Left lung (tissue), 10 donors: Measurements from ENCODE around the gene TRIM66. TPM values are rescaled to one million over a fixed set of nuclear protein-coding genes. Genes with fewer than 3 reads are reported as not detected.

Source experiments
- ATAC-seq: fragments of 200-7000 bp; cut with Tn5 transposase; one replicate; pipeline ENCODE4 v1.9.1; 2020; ENCODE audit warnings: moderate library complexity
- DNase-seq, 4 donors: peaks; one replicate each; pipeline ENCODE4 v3.0.0-alpha.2; 2013 to 2020
- H3K27ac ChIP-seq, 2 donors: fragments of 200-600 bp; sonication (generic) in 1 of 2; one replicate each; pipeline versions ENCODE4 v1.5.0 to v1.8.0; 2020 to 2021
- H3K27me3 ChIP-seq, 2 donors: fragments of 200-600 bp; sonication (generic) in 1 of 2; one replicate each; pipeline versions ENCODE4 v1.5.0 to v1.8.0; 2020 to 2021
- H3K36me3 ChIP-seq, 2 donors: fragments of 200-600 bp; sonication (generic) in 1 of 2; one replicate each; pipeline versions ENCODE4 v1.5.0 to v1.8.0; 2020 to 2021
- H3K4me1 ChIP-seq, 2 donors: fragments of 200-600 bp; one replicate each; pipeline ENCODE4 v1.8.0; 2021
- H3K4me3 ChIP-seq, 2 donors: fragments of 200-600 bp; sonication (generic) in 1 of 2; one replicate each; pipeline versions ENCODE4 v1.5.0 to v1.8.0; 2020 to 2021; ENCODE audit warnings: mild to moderate bottlenecking in 1 of 2
- H3K9me3 ChIP-seq, 2 donors: fragments of 200-600 bp; sonication (generic) in 1 of 2; one replicate each; pipeline versions ENCODE4 v1.5.0 to v1.8.0; 2020 to 2021
- intact Hi-C, 2 donors: fragments of 100-400 bp; cut with DNase I; formaldehyde crosslinking; loops; one replicate each; pipeline versions ENCODE4 v1.11.2 to v1.14.2; 2022
- polyA plus RNA-seq, 6 donors: library from polyadenylated mRNA; unstranded; fragments of 120-200 nt; gene quantifications; one replicate each; pipeline ENCODE4 v1.2.1, GENCODE V29; 2013; ENCODE audit not compliant: insufficient read length in 6 of 6
- total RNA-seq, 2 donors: library from RNA; stranded (reverse); fragmentation: NEBNext Ultra II Directional; extraction: Animal tissue kit (Norgen Biotek cat#: 25700); gene quantifications; one replicate each; pipeline ENCODE4 v1.2.1, GENCODE V29; 2021
- TF ChIP-seq, protein P1 (sequence below), 2 donors: fragments of 200-600 bp; sonication (generic) in 1 of 2; IDR thresholded peaks; one replicate each; pipeline versions ENCODE4 v1.5.0 to v1.8.0; 2021; ENCODE audit warnings: antibody characterized with exemption in 2 of 2
- donor health status: DM: no; HTN: yes; CAD: no.
- donor health status: DM: no; HTN: no; CAD: no.

The TRIM66 gene
- total and polyA plus RNA-seq, 8 donors, result 6.8 to 14.3 (median 11.9) TPM

- peaks cover 0 to 56% of the 10 kb centered on the region in 2 donors for H3K36me3 ChIP-seq
- intact Hi-C loops, result no loop called here
- TF ChIP-seq, protein P1, sequence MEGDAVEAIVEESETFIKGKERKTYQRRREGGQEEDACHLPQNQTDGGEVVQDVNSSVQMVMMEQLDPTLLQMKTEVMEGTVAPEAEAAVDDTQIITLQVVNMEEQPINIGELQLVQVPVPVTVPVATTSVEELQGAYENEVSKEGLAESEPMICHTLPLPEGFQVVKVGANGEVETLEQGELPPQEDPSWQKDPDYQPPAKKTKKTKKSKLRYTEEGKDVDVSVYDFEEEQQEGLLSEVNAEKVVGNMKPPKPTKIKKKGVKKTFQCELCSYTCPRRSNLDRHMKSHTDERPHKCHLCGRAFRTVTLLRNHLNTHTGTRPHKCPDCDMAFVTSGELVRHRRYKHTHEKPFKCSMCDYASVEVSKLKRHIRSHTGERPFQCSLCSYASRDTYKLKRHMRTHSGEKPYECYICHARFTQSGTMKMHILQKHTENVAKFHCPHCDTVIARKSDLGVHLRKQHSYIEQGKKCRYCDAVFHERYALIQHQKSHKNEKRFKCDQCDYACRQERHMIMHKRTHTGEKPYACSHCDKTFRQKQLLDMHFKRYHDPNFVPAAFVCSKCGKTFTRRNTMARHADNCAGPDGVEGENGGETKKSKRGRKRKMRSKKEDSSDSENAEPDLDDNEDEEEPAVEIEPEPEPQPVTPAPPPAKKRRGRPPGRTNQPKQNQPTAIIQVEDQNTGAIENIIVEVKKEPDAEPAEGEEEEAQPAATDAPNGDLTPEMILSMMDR (IDR thresholded peaks at IDR 0.05), result no peak
- H3K27ac ChIP-seq, result peak overlapping the region in 1 of 2 donors; percentile 1
- no peaks in the 10 kb centered on the region for H3K9me3 ChIP-seq
- DNase-seq, result no peak
- no peak overlapping the region for H3K4me3 ChIP-seq
- no peaks in the 10 kb centered on the region for H3K27me3 ChIP-seq
- no peak for ATAC-seq
- no peaks in the 10 kb centered on the region for H3K4me1 ChIP-seq
Measured at GRCh38 chr11:8707541-8708191, 25.2 kb upstream of the TRIM66 start.

DNA sequence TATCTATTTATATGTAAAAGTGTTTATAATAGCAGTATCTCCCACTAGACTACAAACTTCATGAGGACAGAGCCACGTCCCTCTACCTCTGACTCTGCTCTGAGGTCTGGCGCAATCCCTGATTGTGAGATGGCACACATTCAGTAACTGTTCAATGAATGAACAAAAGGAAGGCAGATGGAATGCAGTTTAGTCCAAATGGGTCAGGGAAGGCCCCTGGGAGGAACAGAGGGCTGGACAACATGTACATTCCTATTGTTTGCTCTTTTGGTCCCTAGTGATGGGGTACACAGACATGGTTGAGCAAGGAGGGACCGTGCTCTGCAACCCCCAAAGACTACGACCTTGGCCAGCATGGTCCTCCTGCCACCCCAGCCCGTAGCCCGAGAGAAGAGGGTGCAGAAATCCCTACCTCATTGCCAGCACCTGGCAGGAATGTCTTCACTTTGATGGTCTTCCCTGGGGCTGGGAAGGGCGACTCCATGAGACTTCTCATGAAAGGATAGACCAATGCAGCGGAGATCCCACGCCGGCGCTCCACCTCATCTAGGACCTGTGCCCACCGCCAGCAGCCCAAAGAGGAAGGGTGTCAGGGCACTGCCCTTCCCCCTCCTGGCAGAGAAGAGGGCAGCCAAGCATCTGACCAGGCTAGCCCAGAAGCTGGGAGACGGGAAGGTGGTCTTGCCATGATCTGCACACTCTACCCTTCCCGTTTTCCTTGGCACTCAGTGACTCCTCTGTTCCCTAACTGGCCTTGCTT is 24.4 kb upstream of the TRIM66 start:
- Histone ChIP-seq H3K36me3 (peaks cover 0 to 57% of the 10 kb centered on the region in 2 donors), H3K27me3 (no peaks in the 10 kb centered on the region), H3K4me1 (no peaks in the 10 kb centered on the region), H3K27ac (no peak overlapping the region), H3K9me3 (no peaks in the 10 kb centered on the region), H3K4me3 (no peak overlapping the region)
- TF ChIP-seq, protein P1 (IDR thresholded peaks at IDR 0.05), result no peak
- DNase-seq (no peak), ATAC-seq (no peak)
- intact Hi-C loops, result no loop called here

GRCh38 chr11:8705146-8705545 is 22.7 kb upstream of the TRIM66 start:
- ATAC-seq, result peak; percentile 57
- intact Hi-C loops, result no loop called here
- Histone ChIP-seq H3K27ac (peak overlapping the region in 1 of 2 donors; percentile 11), H3K4me1 (no peaks in the 10 kb centered on the region), H3K4me3 (no peak overlapping the region), H3K27me3 (no peaks in the 10 kb centered on the region), H3K9me3 (no peaks in the 10 kb centered on the region), H3K36me3 (peaks cover 0 to 55% of the 10 kb centered on the region in 2 donors)
- TF ChIP-seq, protein P1 (IDR thresholded peaks at IDR 0.05), result no peak
- DNase-seq, result no peak

DNA sequence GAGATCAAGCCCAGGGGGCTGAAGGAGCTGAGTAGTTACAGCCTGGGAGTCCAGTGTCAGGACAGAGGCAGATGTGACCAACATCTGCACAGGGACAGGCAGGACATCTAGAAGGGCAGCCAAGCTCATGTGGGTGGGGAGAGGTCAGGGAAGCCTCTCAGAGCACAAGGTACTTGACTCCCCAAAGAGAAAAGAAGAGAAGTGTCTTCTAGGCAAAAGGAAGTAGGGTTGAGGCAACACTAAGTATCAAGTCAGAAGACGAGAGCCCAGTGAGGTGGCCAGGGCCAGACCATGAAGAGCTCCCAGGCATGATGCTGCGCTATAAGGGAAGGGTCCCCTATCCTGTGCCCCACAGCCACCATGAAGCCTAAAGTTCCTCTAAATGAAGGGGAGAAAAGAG is 21.7 kb upstream of the TRIM66 start:
- no peaks in the 10 kb centered on the region for H3K4me1 ChIP-seq
- no peaks in the 10 kb centered on the region for H3K27me3 ChIP-seq
- no peak overlapping the region for H3K27ac ChIP-seq
- no peaks in the 10 kb centered on the region for H3K9me3 ChIP-seq
- DNase-seq, result no peak
- intact Hi-C loops, result no loop called here
- H3K4me3 ChIP-seq, result no peak overlapping the region
- peaks cover 0 to 63% of the 10 kb centered on the region in 2 donors for H3K36me3 ChIP-seq
- TF ChIP-seq, protein P1 (IDR thresholded peaks at IDR 0.05), result no peak
- ATAC-seq, result no peak

GRCh38 chr11:8702598-8702915 is 20.1 kb upstream of the TRIM66 start:
- DNase-seq, result no peak
- TF ChIP-seq, protein P1 (IDR thresholded peaks at IDR 0.05), result no peak
- Histone ChIP-seq H3K27ac (no peak overlapping the region), H3K27me3 (no peaks in the 10 kb centered on the region), H3K36me3 (peaks cover 0 to 70% of the 10 kb centered on the region in 2 donors), H3K9me3 (no peaks in the 10 kb centered on the region), H3K4me3 (no peak overlapping the region), H3K4me1 (no peaks in the 10 kb centered on the region)
- intact Hi-C loops, result no loop called here
- no peak for ATAC-seq
